Endometrium (tissue), 2 donors: ENCODE results near the gene GTF2A2.
"Not testable (repeated sequence)": the region's sequence is repeated elsewhere in the genome, so short reads cannot be mapped to it uniquely, and the experiment has no call there.

ENCODE experiments used
- FAIRE-seq: peaks from 2 replicates; lab custom pipeline; 2012; peaks lifted over from hg19 to GRCh38; lab: Jason Lieb, UNC
- donor health status: control.
- donor health status: control.

Gene GTF2A2, protein sequence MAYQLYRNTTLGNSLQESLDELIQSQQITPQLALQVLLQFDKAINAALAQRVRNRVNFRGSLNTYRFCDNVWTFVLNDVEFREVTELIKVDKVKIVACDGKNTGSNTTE

DNA sequence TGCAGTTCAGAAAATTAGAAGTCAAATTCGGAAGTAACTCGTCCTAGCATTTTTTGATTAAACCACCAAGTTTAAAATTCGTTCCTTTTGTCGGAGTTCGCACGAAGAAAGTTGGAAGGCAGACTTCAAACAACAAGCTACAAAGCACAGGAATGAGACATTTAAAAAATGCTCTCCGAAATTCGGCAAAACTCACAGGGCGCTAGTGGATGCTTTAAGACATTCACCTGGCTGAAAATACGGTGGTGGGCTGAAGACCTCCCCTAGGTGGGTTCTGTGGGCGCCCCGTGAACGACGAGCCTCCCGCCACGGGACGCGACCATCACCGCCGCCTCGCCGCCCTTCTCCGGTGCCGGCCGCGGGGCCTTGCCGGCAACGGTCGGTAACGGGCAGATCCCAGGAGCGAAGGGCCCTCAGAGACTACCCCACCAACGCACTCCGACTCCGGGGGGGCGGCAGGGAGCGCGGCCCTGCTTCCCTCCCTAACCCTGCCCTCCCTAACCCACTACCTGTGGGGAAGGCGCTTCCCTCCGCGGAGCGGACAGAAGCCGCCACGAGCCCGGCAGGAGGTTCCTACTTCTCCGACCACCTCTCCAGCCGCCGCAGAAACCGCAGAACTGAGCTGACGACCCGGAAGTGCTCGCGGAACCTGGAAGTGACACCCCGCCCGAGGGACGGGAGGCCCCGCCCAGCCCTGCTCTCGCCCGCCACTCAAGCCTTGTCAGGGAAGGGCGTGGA, at the start of gene GTF2A2:
GTF2A2 (minus strand) TSS at position 619 of the 738 bp plus-strand sequence. CDS start 5,238 bp downstream, outside the sequence.
- FAIRE-seq: peak; percentile 97

DNA sequence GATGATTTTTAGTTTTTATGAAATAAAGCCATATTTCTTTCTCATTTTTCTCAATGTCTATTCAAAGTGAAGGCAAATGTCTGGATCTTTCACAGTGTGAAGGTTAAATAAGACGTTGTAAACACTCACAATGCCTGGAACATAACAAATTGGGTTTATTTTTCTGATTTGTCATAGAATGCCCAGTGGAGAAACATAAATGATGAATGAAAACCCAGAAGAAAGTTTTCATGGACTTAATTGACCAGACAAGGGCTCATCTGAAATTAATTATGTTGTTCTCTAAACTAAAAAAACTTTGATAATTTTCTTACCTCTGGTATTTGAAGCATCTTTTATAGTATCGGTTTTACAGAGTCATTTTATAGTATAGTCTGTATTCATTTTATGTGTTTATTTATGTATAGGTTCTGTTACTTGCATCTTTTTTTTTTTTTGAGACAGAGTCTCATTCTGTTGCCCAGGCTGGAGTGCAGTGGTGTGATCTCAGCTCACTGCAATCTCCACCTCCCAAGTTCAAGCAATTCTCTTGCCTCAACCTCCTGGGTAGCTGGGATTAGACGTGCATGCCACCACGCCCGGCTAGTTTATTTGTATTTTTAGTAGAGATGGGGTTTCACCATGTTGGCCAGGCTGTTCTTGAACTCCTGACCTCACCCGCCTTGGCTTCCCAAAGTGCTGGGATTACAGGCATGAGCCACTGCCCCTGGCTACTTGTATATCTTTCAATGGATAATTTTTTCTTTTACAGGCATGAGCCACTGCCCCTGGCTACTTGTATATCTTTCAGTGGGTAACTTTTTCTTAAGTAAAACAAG, 46.9 kb upstream of the GTF2A2 start:
- FAIRE-seq: no peak

DNA sequence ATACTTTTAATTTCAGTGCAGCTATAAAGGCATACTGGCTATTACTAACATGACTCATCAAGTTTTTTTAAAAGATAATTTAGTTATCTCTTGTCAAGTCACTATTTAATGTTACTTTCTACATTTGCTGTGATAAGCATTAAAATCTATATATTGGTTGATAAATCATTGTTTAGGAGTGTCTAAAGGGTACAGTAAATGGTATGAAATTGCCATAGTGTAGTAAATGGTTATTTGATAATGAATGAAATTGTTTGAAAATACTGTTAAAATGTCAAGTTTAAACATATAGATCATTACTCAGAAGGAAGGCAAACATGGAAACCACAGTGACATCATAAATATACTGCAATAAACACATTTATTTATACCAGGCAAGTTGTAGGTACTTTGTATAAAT, 45.0 kb upstream of the GTF2A2 start:
- no peak for FAIRE-seq

- FAIRE-seq: no peak
These were observed 44.6 kb upstream of the GTF2A2 start for GRCh38 chr15:59701880-59702279.

- no peak for FAIRE-seq
These were observed 42.6 kb upstream of the GTF2A2 start for GRCh38 chr15:59699810-59700431.

DNA sequence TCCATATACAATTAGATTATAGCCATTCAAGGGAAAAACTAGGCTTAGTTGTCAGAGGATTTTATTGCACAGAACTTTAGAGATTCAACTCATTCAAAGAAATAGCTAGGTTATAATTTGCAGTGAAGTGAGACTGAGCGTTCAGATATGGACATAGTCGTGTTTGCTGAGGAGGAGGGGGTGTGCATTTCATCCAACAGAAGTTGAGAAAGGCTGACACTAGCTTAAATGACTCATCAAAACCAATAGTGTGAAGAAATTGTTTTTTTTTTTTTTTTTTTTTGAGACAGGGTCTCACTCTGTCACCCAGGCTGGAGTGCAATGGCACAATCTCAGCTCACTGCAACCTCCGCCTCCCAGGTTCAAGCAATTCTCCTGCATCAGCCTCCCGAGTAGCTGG, 40.8 kb upstream of the GTF2A2 start:
- not testable (repeated sequence) for FAIRE-seq

DNA sequence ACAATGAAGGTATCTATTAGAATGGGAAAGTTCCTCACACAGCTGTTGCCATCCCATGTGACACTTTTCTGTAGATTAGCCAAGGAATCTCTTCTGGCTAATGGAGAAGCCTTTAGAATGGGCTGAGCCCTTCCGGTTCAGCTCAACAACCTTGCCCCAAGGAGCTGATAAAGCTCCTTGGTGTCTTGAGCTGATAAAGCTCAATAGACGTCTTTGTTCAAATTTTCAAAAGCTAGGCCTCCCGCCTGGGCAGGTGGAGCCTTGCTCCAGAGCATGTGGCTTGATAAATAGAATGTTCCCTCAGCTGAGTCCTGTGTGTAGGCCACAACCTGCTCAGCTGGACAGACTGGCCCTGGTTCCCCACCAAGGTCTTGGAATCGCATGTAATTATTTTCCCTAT, 39.0 kb upstream of the GTF2A2 start:
- FAIRE-seq: no peak

DNA sequence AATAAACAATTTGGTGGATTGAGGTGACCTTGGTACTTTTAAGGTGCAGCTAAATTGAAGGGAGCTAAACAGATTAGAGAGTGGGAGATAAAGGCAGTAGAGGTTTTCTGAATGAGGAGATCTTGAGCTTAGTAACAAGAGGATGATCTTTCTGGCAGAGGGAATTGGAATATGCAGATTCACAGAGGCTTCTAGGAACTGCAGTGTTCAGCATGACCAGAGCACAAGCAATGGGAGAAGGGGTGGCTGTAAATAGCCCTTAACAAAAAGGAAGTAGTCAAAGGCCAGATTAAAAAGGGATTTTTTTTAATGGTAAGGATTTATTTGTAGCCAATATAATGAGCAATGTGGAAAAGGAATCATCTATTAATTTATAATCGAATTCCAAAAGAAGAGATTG, 37.5 kb upstream of the GTF2A2 start:
- FAIRE-seq: no peak

GRCh38 chr15:59691194-59691805, 34.0 kb upstream of the GTF2A2 start:
- FAIRE-seq: peak; percentile 64

DNA sequence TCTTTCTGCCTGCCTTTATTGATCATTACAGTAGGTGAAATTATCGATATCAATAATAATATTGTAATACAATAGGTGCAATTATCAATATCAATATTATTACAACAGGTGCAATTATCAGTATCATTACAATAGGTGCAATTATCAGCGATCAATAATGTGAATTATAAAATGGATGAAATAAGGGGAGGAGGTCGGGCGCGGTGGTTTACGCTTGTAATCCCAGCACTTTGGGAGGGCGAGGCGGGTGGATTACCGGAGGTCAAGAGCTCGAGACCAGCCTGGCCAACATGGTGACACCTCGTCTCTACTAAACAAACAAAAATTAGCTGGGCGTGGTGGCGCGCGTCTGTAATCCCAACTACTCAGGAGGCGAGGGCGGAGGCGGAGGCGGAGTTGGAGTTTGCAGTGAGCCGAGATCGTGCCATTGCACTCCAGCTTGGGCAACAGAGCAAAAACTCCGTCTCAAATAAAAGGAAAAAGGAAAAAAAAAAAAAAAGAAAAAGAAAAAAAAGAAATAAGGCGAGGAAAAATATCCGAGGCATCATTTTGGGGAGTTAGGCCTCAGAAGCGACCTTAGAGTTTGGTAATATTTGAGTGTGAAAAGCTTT, 32.4 kb upstream of the GTF2A2 start:
- FAIRE-seq: no peak

GRCh38 chr15:59688782-59689625, 31.7 kb upstream of the GTF2A2 start, which contains the start of gene BNIP2:
BNIP2 (minus strand) TSS chr15:59689320; CDS start chr15:59682457, 6,863 bp downstream.
- FAIRE-seq: peak; percentile 62

GRCh38 chr15:59688423-59688781, 31.1 kb upstream of the GTF2A2 start:
- FAIRE-seq: no peak

DNA sequence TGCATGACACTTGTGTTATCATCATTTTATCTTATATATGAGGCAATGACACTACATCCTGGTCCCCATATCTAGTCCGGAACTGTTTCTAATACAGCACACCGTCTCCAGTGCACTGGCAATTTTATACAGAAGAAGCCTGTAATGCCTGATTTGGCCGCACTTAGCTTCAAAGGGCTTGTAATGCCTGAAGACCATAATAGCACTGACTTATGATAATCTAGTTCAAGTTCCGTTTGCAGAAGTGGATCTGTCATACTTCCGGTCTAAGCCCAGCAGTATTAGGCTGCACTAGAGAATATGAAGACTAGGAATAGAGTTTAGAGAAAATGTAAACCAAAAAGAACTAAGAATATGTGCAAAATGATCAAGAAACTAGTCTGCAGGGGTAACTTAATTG, 30.5 kb upstream of the GTF2A2 start:
- FAIRE-seq: no peak

GRCh38 chr15:59686389-59686788, 29.1 kb upstream of the GTF2A2 start:
- FAIRE-seq: no peak

- FAIRE-seq: no peak
These were observed 28.5 kb upstream of the GTF2A2 start for GRCh38 chr15:59685737-59686297.

DNA sequence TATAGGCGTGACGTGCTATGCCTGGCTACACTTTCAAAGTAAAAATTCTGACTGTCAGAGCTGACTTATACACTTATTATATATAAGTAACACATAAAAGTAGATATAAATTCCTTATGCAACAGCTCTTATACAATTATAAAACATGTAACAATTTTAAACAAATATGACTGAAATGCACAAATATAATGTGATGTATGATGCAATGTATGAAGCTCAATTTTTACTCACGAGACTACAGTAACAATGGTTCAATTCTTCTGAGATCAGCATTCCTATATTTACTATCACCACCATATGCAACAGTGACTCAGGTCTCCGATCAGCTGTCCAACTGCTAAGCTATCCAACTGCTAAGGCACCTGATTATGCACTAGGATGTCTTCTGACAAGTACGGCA, 23.6 kb upstream of the GTF2A2 start:
- no peak for FAIRE-seq

DNA sequence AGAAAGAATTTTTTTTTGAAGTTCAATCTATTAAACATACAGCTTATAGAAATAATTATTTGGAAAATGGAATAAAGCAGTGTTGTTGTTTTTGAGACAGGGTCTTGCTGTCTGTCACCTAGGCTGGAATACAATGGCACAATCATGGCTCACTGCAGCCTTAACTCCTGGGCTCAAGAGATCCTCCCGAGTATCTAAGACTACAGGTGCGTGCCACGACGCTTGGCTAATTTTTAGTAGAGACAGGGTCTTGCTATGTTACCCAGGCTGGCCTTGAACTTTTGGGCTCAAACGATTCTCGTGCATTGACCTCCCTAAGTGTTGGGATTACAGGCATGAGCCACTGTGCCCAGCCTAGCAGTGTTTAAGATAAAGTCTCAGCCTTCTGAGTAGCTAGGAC, 23.0 kb upstream of the GTF2A2 start:
- FAIRE-seq: no peak

DNA sequence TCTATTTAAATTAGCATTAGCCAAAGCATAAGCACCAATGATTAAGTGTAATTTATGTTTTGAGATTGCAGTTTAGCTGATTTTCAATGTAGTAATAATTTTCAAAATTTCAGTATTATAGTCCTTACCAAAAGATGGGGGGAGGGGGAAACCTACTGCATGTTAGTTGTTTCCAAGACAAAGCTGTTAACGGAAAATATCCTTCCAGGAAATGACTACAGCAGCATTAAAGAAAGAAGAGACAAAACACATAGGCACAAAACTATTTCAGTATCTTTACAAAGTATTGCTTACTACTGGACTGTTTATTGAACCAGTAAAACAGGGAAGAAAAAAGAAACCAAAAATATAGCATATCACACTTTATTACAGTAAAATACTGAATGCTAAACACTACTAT, 21.3 kb upstream of the GTF2A2 start:
- no peak for FAIRE-seq

GRCh38 chr15:59678172-59678571, 20.9 kb upstream of the GTF2A2 start:
- FAIRE-seq: no peak

GRCh38 chr15:59676565-59676964, 19.2 kb upstream of the GTF2A2 start:
- no peak for FAIRE-seq
